Esophagus squamous epithelium (tissue), 4 donors: ENCODE measurements around the gene TMED3.

Experiments used
- CTCF ChIP-seq, 6 experiments: fragments of 450-650 bp in 4 of 6; fragments of 200-600 bp in 2 of 6; sonication (generic) in 2 of 6; IDR thresholded peaks; one replicate each; pipeline ENCODE4 v1.5.1; 2016 to 2019; ENCODE audit warnings: antibody characterized with exemption in 6 of 6, mild to moderate bottlenecking in 4 of 6, moderate library complexity in 4 of 6
- POLR2A ChIP-seq, 4 donors: fragments of 450-650 bp; IDR thresholded peaks; one replicate each; pipeline ENCODE4 v1.6.1; 2017; ENCODE audit warnings: antibody characterized with exemption in 4 of 4, mild to moderate bottlenecking in 4 of 4, moderate library complexity in 3 of 4

GRCh38 chr15:79352206-79352605, 41.3 kb downstream of the TMED3 start:
- TF ChIP-seq CTCF (IDR thresholded peaks at IDR 0.05) = no peak
- no peak for TF ChIP-seq POLR2A (IDR thresholded peaks at IDR 0.05)
